Ovary (tissue), 9 donors: ENCODE data around the gene RECQL. TPM values are rescaled to one million over a fixed set of nuclear protein-coding genes. Genes with fewer than 3 reads are reported as not detected.

Experiments
- DNase-seq, 5 donors: peaks; one replicate each; pipeline ENCODE4 v3.0.0-alpha.2; 2019 to 2020
- H3K27ac ChIP-seq, 2 donors: fragments of 200-600 bp; one replicate each; pipeline versions ENCODE4 v1.5.1 to v1.8.0; 2019 to 2022
- H3K27me3 ChIP-seq: fragments of 200-600 bp; one replicate; pipeline ENCODE4 v1.8.0; 2022
- H3K36me3 ChIP-seq: fragments of 200-600 bp; sonication (generic); one replicate; pipeline ENCODE4 v1.5.1; 2019
- H3K4me1 ChIP-seq: one replicate; pipeline ENCODE4 v1.8.1; 2013; ENCODE audit warnings: mild to moderate bottlenecking, moderate library complexity; ENCODE audit not compliant: insufficient read depth
- H3K4me3 ChIP-seq: fragments of 200-600 bp; sonication (generic); one replicate; pipeline ENCODE4 v1.5.1; 2017
- H3K9me3 ChIP-seq, 2 donors: fragments of 200-600 bp in 1 of 2; sonication (generic) in 1 of 2; one replicate each; pipeline versions ENCODE4 v1.5.1 to v1.8.1; 2013 to 2019; ENCODE audit warnings: mild to moderate bottlenecking in 1 of 2, moderate library complexity in 1 of 2
- CTCF ChIP-seq, 3 donors: fragments of 450-650 bp in 2 of 3; fragments of 200-600 bp in 1 of 3; IDR thresholded peaks; one replicate each; pipeline versions ENCODE4 v1.5.1 to v1.8.0; 2016 to 2022; ENCODE audit warnings: antibody characterized with exemption in 3 of 3, mild to moderate bottlenecking in 1 of 3
- EP300 ChIP-seq: sonication (generic); formaldehyde crosslinking; IDR thresholded peaks from one replicate; pipeline ENCODE4 v1.6.1; 2017; ENCODE audit warnings: antibody characterized with exemption
- POLR2A ChIP-seq: fragments of 450-650 bp; IDR thresholded peaks from one replicate; pipeline ENCODE4 v1.6.1; 2017; ENCODE audit warnings: antibody characterized with exemption, mild to moderate bottlenecking, moderate library complexity
- WGBS, 3 donors: extraction: QIAGEN DNeasy Blood & Tissue Kit in 1 of 3; methylation state at CpG; one replicate each; pipeline versions ENCODE4 v1.1.5 to v1.1.7; 2013 to 2017; 5-methylcytosine and 5-hydroxymethylcytosine counted together
- intact Hi-C, 4 donors: fragments of 100-400 bp; cut with DNase I; formaldehyde crosslinking; loops; one replicate each; pipeline versions ENCODE4 v1.11.0 to v1.15.1; 2022 to 2023
- polyA plus RNA-seq, 2 donors: library from polyadenylated mRNA; stranded (reverse); fragments of 200-250 nt in 1 of 2; fragments of 350-450 nt in 1 of 2; fragmentation: Illumina TruSeq in 1 of 2; extraction: RNeasy Lipid Tissue Mini Kit (QIAGEN cat#74804) in 1 of 2; gene quantifications; one replicate each; pipeline ENCODE4 v1.2.3, GENCODE V29; 2013 to 2014
- total RNA-seq, 7 donors: library from RNA; depleted of rRNA in 2 of 7; stranded (reverse); fragments of >200 nt in 2 of 7; fragmentation: NEBNext Ultra II Directional in 3 of 7; extraction: Animal tissue kit (Norgen Biotek cat#: 25700) in 3 of 7; gene quantifications; one replicate each; pipeline versions ENCODE4 v1.1.0 to v1.2.4, GENCODE V29; 2016 to 2023
- donor health status: DM: no; HTN: no; CAD: no; lungs with moderate emphysema.
- donor health status: DM: no; HTN: no; CAD: no.
- donor health status: Bipolar disorder and iron deficiency.
- donor health status: DM: yes; HTN: yes; CAD: no.
- donor health status: DM: no; HTN: no; CAD: no.
- donor health status: DM: yes; HTN: yes; CAD: no.

The RECQL gene
- total and polyA plus RNA-seq, 9 donors, result 12.3 to 28.0 (median 17.3) TPM

- Histone ChIP-seq H3K4me1 (no peaks in the 10 kb centered on the region), H3K36me3 (no peaks in the 10 kb centered on the region), H3K27ac (no peak overlapping the region), H3K27me3 (no peaks in the 10 kb centered on the region), H3K4me3 (no peak overlapping the region), H3K9me3 (no peaks in the 10 kb centered on the region)
- no peak for DNase-seq
- 91 to 93% (median 92%) methylated on average over 10 of the region's 10 CpGs for WGBS, 3 donors
- TF ChIP-seq CTCF (IDR thresholded peaks at IDR 0.05) (no peak), EP300 (no peak)
- intact Hi-C loops, result no loop called here
Observed at GRCh38 chr12:21478756-21479455, 22.5 kb downstream of the RECQL start.

- no peak for TF ChIP-seq EP300
- TF ChIP-seq CTCF (IDR thresholded peaks at IDR 0.05), result no peak
- TF ChIP-seq POLR2A, result no peak
- intact Hi-C loops, result no loop called here
- Histone ChIP-seq H3K9me3 (no peaks in the 10 kb centered on the region), H3K4me1 (no peaks in the 10 kb centered on the region), H3K27ac (no peak overlapping the region), H3K36me3 (no peaks in the 10 kb centered on the region), H3K4me3 (no peak overlapping the region), H3K27me3 (no peaks in the 10 kb centered on the region)
- DNase-seq, result no peak
- 92 to 95% (median 92%) methylated on average over 3 of the region's 3 CpGs for WGBS, 3 donors
Observed at GRCh38 chr12:21476949-21477348, 24.5 kb downstream of the RECQL start.

GRCh38 chr12:21475552-21475951, 25.9 kb downstream of the RECQL start:
- TF ChIP-seq CTCF (IDR thresholded peaks at IDR 0.05), result no peak
- no peak for TF ChIP-seq POLR2A
- no peak for TF ChIP-seq EP300
- Histone ChIP-seq H3K9me3 (no peaks in the 10 kb centered on the region), H3K27me3 (no peaks in the 10 kb centered on the region), H3K27ac (no peak overlapping the region), H3K4me3 (no peak overlapping the region), H3K36me3 (no peaks in the 10 kb centered on the region), H3K4me1 (no peaks in the 10 kb centered on the region)
- intact Hi-C loops, result no loop called here
- WGBS, 3 donors, result 93 to 98% (median 97%) methylated on average over 1 of the region's 1 CpG
- no peak for DNase-seq

GRCh38 chr12:21472197-21472823, 29.1 kb downstream of the RECQL start:
- Histone ChIP-seq H3K9me3 (no peaks in the 10 kb centered on the region), H3K4me3 (no peak overlapping the region), H3K27ac (no peak overlapping the region), H3K36me3 (no peaks in the 10 kb centered on the region), H3K4me1 (no peaks in the 10 kb centered on the region), H3K27me3 (no peaks in the 10 kb centered on the region)
- 89 to 93% (median 89%) methylated on average over 7 of the region's 7 CpGs for whole genome bisulfite sequencing, 3 donors
- no peak for TF ChIP-seq POLR2A
- no peak for TF ChIP-seq EP300
- no peak for TF ChIP-seq CTCF (IDR thresholded peaks at IDR 0.05)
- intact Hi-C loops, result no loop called here
- DNase-seq, result no peak
